ENCODE results near the gene PCDHA9. TPM values are rescaled to one million over a fixed set of nuclear protein-coding genes. Genes with fewer than 3 reads are reported as not detected.

PCDHA9 gene
- total RNA-seq, 2 experiments from 2014 or later, result not detected

- no peak overlapping the region for H3K27ac Mint-ChIP-seq
- H3K9me3 ChIP-seq (ENCODE audit: control insufficient read depth in 1 of 2, insufficient read depth in 1 of 2, low read length in 2 of 2), result peaks cover 13 to 34% of the 10 kb centered on the region in 2 experiments
- POLR2A ChIA-PET, result no interaction called here
- H3K36me3 Mint-ChIP-seq (ENCODE audit: low read depth), result no peaks in the 10 kb centered on the region
- peaks cover 4 to 7% of the 10 kb centered on the region in 2 experiments for H3K27me3 ChIP-seq (ENCODE audit: control insufficient read depth in 1 of 2, insufficient read depth in 2 of 2, low read length in 2 of 2)
- CTCF ChIA-PET, result no interaction called here
- peaks cover 50% of the 10 kb centered on the region for H3K27me3 Mint-ChIP-seq
- no peaks in the 10 kb centered on the region for H3K36me3 ChIP-seq (ENCODE audit: insufficient read depth, low read length)
- no peaks in the 10 kb centered on the region for H3K4me1 Mint-ChIP-seq (ENCODE audit: low read depth)
- intact Hi-C loops (cut with DNase I, micrococcal nuclease), result no loop called here
- H3K27ac ChIP-seq (ENCODE audit: low read depth in 1 of 2, low read length in 2 of 2), result no peak overlapping the region
- H3K4me3 ChIP-seq (ENCODE audit: low read length), result no peak overlapping the region
- TF ChIP-seq CTCF (IDR thresholded peaks at IDR 0.05), result no peak
- ATAC-seq (ENCODE audit: poor library complexity), result no peak
- no peak for DNase-seq
- H3K4me1 ChIP-seq (ENCODE audit: insufficient read depth, low read length), result no peaks in the 10 kb centered on the region
- H3K4me3 Mint-ChIP-seq, result no peak overlapping the region
- H3K9me3 Mint-ChIP-seq, result peaks cover 4% of the 10 kb centered on the region
Observed at GRCh38 chr5:140862441-140863295, 14.5 kb downstream of the PCDHA9 start.

GRCh38 chr5:140868721-140869554 is 20.8 kb downstream of the PCDHA9 start, which contains the start of gene PCDHA11:
Gene PCDHA11 (plus strand): TSS chr5:140868957. CDS start chr5:140869104, 147 bp downstream.
- Histone ChIP-seq H3K4me1 (ENCODE audit: insufficient read depth, low read length) (no peaks in the 10 kb centered on the region), H3K36me3 (ENCODE audit: insufficient read depth, low read length) (no peaks in the 10 kb centered on the region), H3K27ac (ENCODE audit: low read depth in 1 of 2, low read length in 2 of 2) (no peak within 1 kb of the TSS), H3K27me3 (ENCODE audit: control insufficient read depth in 1 of 2, insufficient read depth in 2 of 2, low read length in 2 of 2) (peaks cover 13 to 23% of the 10 kb centered on the region in 2 experiments), H3K9me3 (ENCODE audit: control insufficient read depth in 1 of 2, insufficient read depth in 1 of 2, low read length in 2 of 2) (peaks cover 10 to 21% of the 10 kb centered on the region in 2 experiments), H3K4me3 (ENCODE audit: low read length) (no peak within 1 kb of the TSS)
- no peak within 1 kb of the TSS for H3K4me3 Mint-ChIP-seq
- no peak for TF ChIP-seq CTCF (IDR thresholded peaks at IDR 0.05)
- peaks cover 5% of the 10 kb centered on the region for H3K9me3 Mint-ChIP-seq
- H3K4me1 Mint-ChIP-seq (ENCODE audit: low read depth), result no peaks in the 10 kb centered on the region
- DNase-seq (no peak), ATAC-seq (ENCODE audit: poor library complexity) (no peak)
- ChIA-PET CTCF (no interaction called here), POLR2A (no interaction called here)
- no peak within 1 kb of the TSS for H3K27ac Mint-ChIP-seq
- intact Hi-C loops (cut with DNase I, micrococcal nuclease), result no loop called here
- no peaks in the 10 kb centered on the region for H3K36me3 Mint-ChIP-seq (ENCODE audit: low read depth)
- H3K27me3 Mint-ChIP-seq, result peaks cover 48% of the 10 kb centered on the region

GRCh38 chr5:140869555-140869886 is 21.3 kb downstream of the PCDHA9 start:
- intact Hi-C loops (cut with DNase I, micrococcal nuclease), result no loop called here
- peaks cover 10% of the 10 kb centered on the region for H3K9me3 Mint-ChIP-seq
- H3K27me3 ChIP-seq (ENCODE audit: control insufficient read depth in 1 of 2, insufficient read depth in 2 of 2, low read length in 2 of 2), result peaks cover 13 to 26% of the 10 kb centered on the region in 2 experiments
- H3K27ac Mint-ChIP-seq, result no peak overlapping the region
- no peak overlapping the region for H3K4me3 Mint-ChIP-seq
- H3K4me3 ChIP-seq (ENCODE audit: low read length), result no peak overlapping the region
- no peaks in the 10 kb centered on the region for H3K36me3 ChIP-seq (ENCODE audit: insufficient read depth, low read length)
- peaks cover 50% of the 10 kb centered on the region for H3K27me3 Mint-ChIP-seq
- ChIA-PET CTCF (no interaction called here), POLR2A (no interaction called here)
- peaks cover 10 to 21% of the 10 kb centered on the region in 2 experiments for H3K9me3 ChIP-seq (ENCODE audit: control insufficient read depth in 1 of 2, insufficient read depth in 1 of 2, low read length in 2 of 2)
- H3K4me1 Mint-ChIP-seq (ENCODE audit: low read depth), result no peaks in the 10 kb centered on the region
- ATAC-seq (ENCODE audit: poor library complexity) (no peak), DNase-seq (no peak)
- no peaks in the 10 kb centered on the region for H3K36me3 Mint-ChIP-seq (ENCODE audit: low read depth)
- H3K4me1 ChIP-seq (ENCODE audit: insufficient read depth, low read length), result no peaks in the 10 kb centered on the region
- no peak for TF ChIP-seq CTCF (IDR thresholded peaks at IDR 0.05)
- H3K27ac ChIP-seq (ENCODE audit: low read depth in 1 of 2, low read length in 2 of 2), result no peak overlapping the region
